Neural progenitor cell (in vitro differentiated cells): ENCODE results near the gene BICD1.

Experiments used
- EZH2 ChIP-seq: fragments of 200-600 bp; sonication (generic); IDR thresholded peaks from 2 replicates; pipeline ENCODE4 v1.6.1; 2017; ENCODE audit warnings: antibody characterized with exemption, mild to moderate bottlenecking, moderate library complexity
- TF ChIP-seq, protein P1 (sequence below): fragments of 200-600 bp; sonication (generic); IDR thresholded peaks from 2 replicates; pipeline ENCODE4 v1.5.1; 2017; ENCODE audit warnings: antibody characterized with exemption, mild to moderate bottlenecking

DNA sequence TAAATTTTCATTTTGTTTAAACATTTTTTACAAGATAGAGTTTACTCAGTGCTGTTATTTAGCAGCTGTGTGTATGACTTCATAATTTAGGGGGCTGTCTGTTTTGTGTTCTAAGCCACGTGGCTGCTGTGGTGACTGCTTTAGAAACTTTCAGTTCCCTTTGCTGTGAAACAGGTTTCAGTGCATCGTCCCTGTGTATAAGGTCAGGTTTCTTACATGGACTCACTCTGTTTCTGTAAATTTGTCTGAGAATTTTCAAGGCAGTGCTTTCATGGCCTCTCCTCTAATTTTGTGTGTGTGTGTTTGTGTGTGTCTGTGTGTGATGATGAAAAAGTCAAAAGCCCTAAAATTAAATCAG, 32.4 kb downstream of the BICD1 start:
- TF ChIP-seq, protein P1, sequence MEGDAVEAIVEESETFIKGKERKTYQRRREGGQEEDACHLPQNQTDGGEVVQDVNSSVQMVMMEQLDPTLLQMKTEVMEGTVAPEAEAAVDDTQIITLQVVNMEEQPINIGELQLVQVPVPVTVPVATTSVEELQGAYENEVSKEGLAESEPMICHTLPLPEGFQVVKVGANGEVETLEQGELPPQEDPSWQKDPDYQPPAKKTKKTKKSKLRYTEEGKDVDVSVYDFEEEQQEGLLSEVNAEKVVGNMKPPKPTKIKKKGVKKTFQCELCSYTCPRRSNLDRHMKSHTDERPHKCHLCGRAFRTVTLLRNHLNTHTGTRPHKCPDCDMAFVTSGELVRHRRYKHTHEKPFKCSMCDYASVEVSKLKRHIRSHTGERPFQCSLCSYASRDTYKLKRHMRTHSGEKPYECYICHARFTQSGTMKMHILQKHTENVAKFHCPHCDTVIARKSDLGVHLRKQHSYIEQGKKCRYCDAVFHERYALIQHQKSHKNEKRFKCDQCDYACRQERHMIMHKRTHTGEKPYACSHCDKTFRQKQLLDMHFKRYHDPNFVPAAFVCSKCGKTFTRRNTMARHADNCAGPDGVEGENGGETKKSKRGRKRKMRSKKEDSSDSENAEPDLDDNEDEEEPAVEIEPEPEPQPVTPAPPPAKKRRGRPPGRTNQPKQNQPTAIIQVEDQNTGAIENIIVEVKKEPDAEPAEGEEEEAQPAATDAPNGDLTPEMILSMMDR: no peak
- no peak for TF ChIP-seq EZH2
